Measurements from ENCODE around the gene FBXL17. TPM values are rescaled to one million over a fixed set of nuclear protein-coding genes. Genes with fewer than 3 reads are reported as not detected.

Gene FBXL17
- total and polyA plus RNA-seq, 4 donors = 2.1 to 14.1 (median 6.3) TPM

DNA sequence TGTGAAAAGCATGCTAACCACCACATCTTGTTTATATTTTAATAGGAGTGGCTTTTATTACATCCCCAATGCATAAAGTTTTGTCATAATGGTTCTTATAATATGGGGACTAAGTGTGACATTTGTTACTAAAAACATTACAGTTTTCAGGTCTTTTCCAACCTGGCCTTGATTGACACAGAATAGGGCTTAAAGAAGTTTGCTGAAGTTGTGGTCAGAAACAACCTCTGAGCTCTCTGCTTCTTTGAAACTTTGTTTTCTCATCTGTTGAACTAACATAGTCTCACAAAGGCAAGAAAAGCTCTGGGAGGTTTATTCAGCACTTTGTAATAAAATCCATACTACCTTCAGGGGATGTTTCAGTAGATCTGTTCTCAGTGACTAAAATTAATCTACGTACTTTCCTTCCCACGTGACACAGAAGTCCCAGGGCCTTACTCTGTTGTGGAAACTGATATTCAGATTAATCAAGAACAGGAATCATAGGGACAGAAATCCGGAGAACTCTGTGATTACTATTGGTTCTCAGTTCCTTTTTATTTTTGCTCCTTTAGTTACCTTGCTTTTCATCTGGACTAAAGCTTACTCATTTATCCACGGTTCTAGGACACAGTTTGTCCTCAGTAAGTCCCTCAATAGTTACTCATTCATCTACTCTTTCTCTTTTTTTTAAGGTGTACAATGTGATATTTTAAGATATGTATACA lies 422.2 kb downstream of the FBXL17 start:
- no peaks in the 10 kb centered on the region for H3K36me3 ChIP-seq (ENCODE audit: control insufficient read depth in 4 of 4, insufficient read depth in 3 of 4, low read depth in 1 of 4, low read length in 3 of 4)
- H3K27me3 ChIP-seq (ENCODE audit: control insufficient read depth in 4 of 4, insufficient read depth in 4 of 4, low read length in 3 of 4) = no peaks in the 10 kb centered on the region
- TF ChIP-seq JUND (IDR thresholded peaks at IDR 0.05) (no peak), YY1 (IDR thresholded peaks at IDR 0.05) (no peak), NR2F2 (IDR thresholded peaks at IDR 0.05) (no peak), HNF4A (conservative IDR thresholded peaks at IDR 0.05) (no peak), EGR1 (IDR thresholded peaks at IDR 0.05; ENCODE audit: low read depth in 2 of 2) (no peak), GABPA (IDR thresholded peaks at IDR 0.05 in 1 of 2, conservative IDR thresholded peaks at IDR 0.05 in 1 of 2) (no peak), FOXA1 (IDR thresholded peaks at IDR 0.05) (no peak), SP1 (IDR thresholded peaks at IDR 0.05) (no peak), RAD21 (IDR thresholded peaks at IDR 0.05) (no peak), TAF1 (conservative IDR thresholded peaks at IDR 0.05) (no peak), FOXA2 (IDR thresholded peaks at IDR 0.05) (no peak), RXRA (IDR thresholded peaks at IDR 0.05) (no peak)
- TF ChIP-seq, protein P1, sequence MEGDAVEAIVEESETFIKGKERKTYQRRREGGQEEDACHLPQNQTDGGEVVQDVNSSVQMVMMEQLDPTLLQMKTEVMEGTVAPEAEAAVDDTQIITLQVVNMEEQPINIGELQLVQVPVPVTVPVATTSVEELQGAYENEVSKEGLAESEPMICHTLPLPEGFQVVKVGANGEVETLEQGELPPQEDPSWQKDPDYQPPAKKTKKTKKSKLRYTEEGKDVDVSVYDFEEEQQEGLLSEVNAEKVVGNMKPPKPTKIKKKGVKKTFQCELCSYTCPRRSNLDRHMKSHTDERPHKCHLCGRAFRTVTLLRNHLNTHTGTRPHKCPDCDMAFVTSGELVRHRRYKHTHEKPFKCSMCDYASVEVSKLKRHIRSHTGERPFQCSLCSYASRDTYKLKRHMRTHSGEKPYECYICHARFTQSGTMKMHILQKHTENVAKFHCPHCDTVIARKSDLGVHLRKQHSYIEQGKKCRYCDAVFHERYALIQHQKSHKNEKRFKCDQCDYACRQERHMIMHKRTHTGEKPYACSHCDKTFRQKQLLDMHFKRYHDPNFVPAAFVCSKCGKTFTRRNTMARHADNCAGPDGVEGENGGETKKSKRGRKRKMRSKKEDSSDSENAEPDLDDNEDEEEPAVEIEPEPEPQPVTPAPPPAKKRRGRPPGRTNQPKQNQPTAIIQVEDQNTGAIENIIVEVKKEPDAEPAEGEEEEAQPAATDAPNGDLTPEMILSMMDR (IDR thresholded peaks at IDR 0.05; ENCODE audit: low read depth, low read length, missing input control) = no peak
- TF ChIP-seq, protein P2, sequence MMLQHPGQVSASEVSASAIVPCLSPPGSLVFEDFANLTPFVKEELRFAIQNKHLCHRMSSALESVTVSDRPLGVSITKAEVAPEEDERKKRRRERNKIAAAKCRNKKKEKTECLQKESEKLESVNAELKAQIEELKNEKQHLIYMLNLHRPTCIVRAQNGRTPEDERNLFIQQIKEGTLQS (IDR thresholded peaks at IDR 0.05) = no peak
- TF ChIP-seq, protein P3, sequence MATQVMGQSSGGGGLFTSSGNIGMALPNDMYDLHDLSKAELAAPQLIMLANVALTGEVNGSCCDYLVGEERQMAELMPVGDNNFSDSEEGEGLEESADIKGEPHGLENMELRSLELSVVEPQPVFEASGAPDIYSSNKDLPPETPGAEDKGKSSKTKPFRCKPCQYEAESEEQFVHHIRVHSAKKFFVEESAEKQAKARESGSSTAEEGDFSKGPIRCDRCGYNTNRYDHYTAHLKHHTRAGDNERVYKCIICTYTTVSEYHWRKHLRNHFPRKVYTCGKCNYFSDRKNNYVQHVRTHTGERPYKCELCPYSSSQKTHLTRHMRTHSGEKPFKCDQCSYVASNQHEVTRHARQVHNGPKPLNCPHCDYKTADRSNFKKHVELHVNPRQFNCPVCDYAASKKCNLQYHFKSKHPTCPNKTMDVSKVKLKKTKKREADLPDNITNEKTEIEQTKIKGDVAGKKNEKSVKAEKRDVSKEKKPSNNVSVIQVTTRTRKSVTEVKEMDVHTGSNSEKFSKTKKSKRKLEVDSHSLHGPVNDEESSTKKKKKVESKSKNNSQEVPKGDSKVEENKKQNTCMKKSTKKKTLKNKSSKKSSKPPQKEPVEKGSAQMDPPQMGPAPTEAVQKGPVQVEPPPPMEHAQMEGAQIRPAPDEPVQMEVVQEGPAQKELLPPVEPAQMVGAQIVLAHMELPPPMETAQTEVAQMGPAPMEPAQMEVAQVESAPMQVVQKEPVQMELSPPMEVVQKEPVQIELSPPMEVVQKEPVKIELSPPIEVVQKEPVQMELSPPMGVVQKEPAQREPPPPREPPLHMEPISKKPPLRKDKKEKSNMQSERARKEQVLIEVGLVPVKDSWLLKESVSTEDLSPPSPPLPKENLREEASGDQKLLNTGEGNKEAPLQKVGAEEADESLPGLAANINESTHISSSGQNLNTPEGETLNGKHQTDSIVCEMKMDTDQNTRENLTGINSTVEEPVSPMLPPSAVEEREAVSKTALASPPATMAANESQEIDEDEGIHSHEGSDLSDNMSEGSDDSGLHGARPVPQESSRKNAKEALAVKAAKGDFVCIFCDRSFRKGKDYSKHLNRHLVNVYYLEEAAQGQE (IDR thresholded peaks at IDR 0.05) = no peak
- no peaks in the 10 kb centered on the region for H3K4me1 ChIP-seq (ENCODE audit: control insufficient read depth in 4 of 4, insufficient read depth in 4 of 4, low read length in 3 of 4)
- H3K9ac ChIP-seq (ENCODE audit: low read depth in 1 of 2, low read length in 2 of 2) = no peak overlapping the region
- DNase-seq (ENCODE audit: low spot score) = no peak
- no peaks in the 10 kb centered on the region for H3K9me3 ChIP-seq (ENCODE audit: control insufficient read depth in 4 of 4, low read length in 3 of 4)
- no peak overlapping the region for H3K27ac ChIP-seq (ENCODE audit: low read depth in 1 of 2, low read length in 2 of 2)
- 94% methylated on average over 4 of the region's 4 CpGs for WGBS
- H3K4me3 ChIP-seq (ENCODE audit: low read depth in 1 of 3, low read length in 3 of 3) = no peak overlapping the region

DNA sequence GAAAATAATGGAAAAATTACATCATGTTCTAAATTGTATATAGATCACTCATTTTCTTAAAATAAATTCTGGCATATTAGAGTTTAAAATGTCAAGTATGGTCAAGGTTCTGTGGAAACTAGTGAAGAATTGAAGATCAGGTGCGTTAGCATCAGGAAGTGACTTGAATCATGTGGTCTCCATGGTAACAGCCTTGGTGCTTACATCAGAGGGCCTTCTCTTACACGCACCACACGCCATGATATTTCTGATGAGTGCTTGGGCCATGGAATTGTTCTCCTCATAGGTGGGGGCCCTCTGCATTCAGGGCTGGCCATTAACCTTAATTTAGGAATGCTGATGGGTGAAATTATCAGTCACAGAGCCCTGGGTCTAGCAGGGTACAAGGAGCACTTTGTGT lies 423.0 kb downstream of the FBXL17 start:
- no peak for TF ChIP-seq GABPA (IDR thresholded peaks at IDR 0.05 in 1 of 2, conservative IDR thresholded peaks at IDR 0.05 in 1 of 2)
- TF ChIP-seq RAD21 (IDR thresholded peaks at IDR 0.05) = no peak
- no peak for TF ChIP-seq YY1 (IDR thresholded peaks at IDR 0.05)
- no peak for TF ChIP-seq TAF1 (conservative IDR thresholded peaks at IDR 0.05)
- no peak for TF ChIP-seq SP1 (IDR thresholded peaks at IDR 0.05)
- TF ChIP-seq, protein P2 (IDR thresholded peaks at IDR 0.05) = no peak
- no peak for TF ChIP-seq EGR1 (IDR thresholded peaks at IDR 0.05; ENCODE audit: low read depth in 2 of 2)
- no peak for TF ChIP-seq RXRA (IDR thresholded peaks at IDR 0.05)
- no peak for DNase-seq (ENCODE audit: low spot score)
- Histone ChIP-seq H3K27me3 (ENCODE audit: control insufficient read depth in 4 of 4, insufficient read depth in 4 of 4, low read length in 3 of 4) (no peaks in the 10 kb centered on the region), H3K9me3 (ENCODE audit: control insufficient read depth in 4 of 4, low read length in 3 of 4) (no peaks in the 10 kb centered on the region), H3K9ac (ENCODE audit: low read depth in 1 of 2, low read length in 2 of 2) (no peak overlapping the region), H3K27ac (ENCODE audit: low read depth in 1 of 2, low read length in 2 of 2) (no peak overlapping the region), H3K36me3 (ENCODE audit: control insufficient read depth in 4 of 4, insufficient read depth in 3 of 4, low read depth in 1 of 4, low read length in 3 of 4) (no peaks in the 10 kb centered on the region), H3K4me1 (ENCODE audit: control insufficient read depth in 4 of 4, insufficient read depth in 4 of 4, low read length in 3 of 4) (no peaks in the 10 kb centered on the region), H3K4me3 (ENCODE audit: low read depth in 1 of 3, low read length in 3 of 3) (no peak overlapping the region)
- 98% methylated on average over 3 of the region's 3 CpGs for WGBS

Data from liver (tissue), 9 donors.